ENCODE results near the gene CUL4B.
A peak's percentile ranks its signal among the peaks of the same experiment; 100 is the strongest.
"Not testable (repeated sequence)": the region's sequence is repeated elsewhere in the genome, so short reads cannot be mapped to it uniquely, and the experiment has no call there.

CUL4B gene

GRCh38 chrX:120522820-120523219 is 37.9 kb downstream of the CUL4B start:
- DNase-seq (ENCODE audit: low spot score) = no peak

- no peak for DNase-seq (ENCODE audit: low spot score)
These were observed 42.8 kb downstream of the CUL4B start for GRCh38 chrX:120517936-120518335.

GRCh38 chrX:120514236-120514635 is 46.5 kb downstream of the CUL4B start:
- DNase-seq (ENCODE audit: low spot score) = peak; percentile 16

- no peak for DNase-seq (ENCODE audit: low spot score)
These were observed 48.1 kb downstream of the CUL4B start for GRCh38 chrX:120512627-120513026.

- no peak for DNase-seq (ENCODE audit: low spot score)
These were observed 48.5 kb downstream of the CUL4B start for GRCh38 chrX:120512222-120512621.

- DNase-seq (ENCODE audit: low spot score) = no peak
These were observed 56.2 kb downstream of the CUL4B start for GRCh38 chrX:120504569-120504968.

- DNase-seq (ENCODE audit: low spot score) = no peak
These were observed 61.3 kb downstream of the CUL4B start for GRCh38 chrX:120499301-120500072.

- DNase-seq (ENCODE audit: low spot score) = not testable (repeated sequence)
These were observed 70.6 kb downstream of the CUL4B start for GRCh38 chrX:120490119-120490518.

GRCh38 chrX:120486786-120487185 is 74.0 kb downstream of the CUL4B start:
- no peak for DNase-seq (ENCODE audit: low spot score)

- DNase-seq (ENCODE audit: low spot score) = peak; percentile 81
These were observed 74.9 kb downstream of the CUL4B start for GRCh38 chrX:120485638-120486520.

GRCh38 chrX:120485315-120485637 is 75.5 kb downstream of the CUL4B start:
- peak; percentile 32 for DNase-seq (ENCODE audit: low spot score)

- no peak for DNase-seq (ENCODE audit: low spot score)
These were observed 83.3 kb downstream of the CUL4B start for GRCh38 chrX:120477453-120477852.

GRCh38 chrX:120476714-120477113 is 84.0 kb downstream of the CUL4B start:
- DNase-seq (ENCODE audit: low spot score) = no peak

GRCh38 chrX:120475447-120475846 is 85.3 kb downstream of the CUL4B start:
- peak; percentile 17 for DNase-seq (ENCODE audit: low spot score)
